GM12878 (cell line): Measurements from ENCODE around the gene PPFIA4.
"Not testable (repeated sequence)": the region's sequence is repeated elsewhere in the genome, so short reads cannot be mapped to it uniquely, and the experiment has no call there.

Experiments
- CTCF ChIP-seq, 3 experiments: IDR thresholded peaks in 2 of 3; conservative IDR thresholded peaks in 1 of 3; 2 replicates each; pipeline ENCODE4 v1.5.1; 2011; ENCODE audit warnings: low read depth in 3 of 3, low read length in 3 of 3, mild to moderate bottlenecking in 3 of 3, control low read depth in 2 of 3, moderate library complexity in 2 of 3, inconsistent platforms in 1 of 3, mixed read lengths in 1 of 3; ENCODE audit not compliant: control insufficient read depth in 2 of 3, insufficient read depth in 1 of 3; ENCODE audit errors: extremely low read depth in 1 of 3
- E2F8 ChIP-seq: fragments of 450-650 bp; IDR thresholded peaks from 2 replicates; pipeline ENCODE4 v1.6.1; 2018; ENCODE audit warnings: mild to moderate bottlenecking, low read depth, moderate library complexity; ENCODE audit not compliant: partially characterized antibody
- FOS ChIP-seq: IDR thresholded peaks from 3 replicates; pipeline ENCODE4 v1.6.1; 2011; ENCODE audit warnings: borderline replicate concordance; ENCODE audit not compliant: insufficient read length; ENCODE audit errors: extremely low read depth
- HDAC6 ChIP-seq: fragments of 200-600 bp; sonication (generic); IDR thresholded peaks from one replicate; pipeline ENCODE4 v1.8.0; 2017; ENCODE audit warnings: antibody characterized with exemption; ENCODE audit not compliant: unreplicated experiment
- PAX8 ChIP-seq: fragments of 450-650 bp; IDR thresholded peaks from 2 replicates; pipeline ENCODE4 v1.6.1; 2017; ENCODE audit warnings: mild to moderate bottlenecking, moderate library complexity
- POLR2A ChIP-seq: IDR thresholded peaks from 2 replicates; pipeline ENCODE4 v1.6.1; 2011; ENCODE audit warnings: low read depth, mild to moderate bottlenecking, low read length
- POLR2AphosphoS5 ChIP-seq: IDR thresholded peaks from 2 replicates; pipeline ENCODE4 v1.6.1; 2011; ENCODE audit warnings: mild to moderate bottlenecking, low read length, inconsistent platforms
- REST ChIP-seq: IDR thresholded peaks from 2 replicates; pipeline ENCODE4 v1.6.1; 2012; ENCODE audit warnings: mild to moderate bottlenecking, low read depth, low read length
- ZNF24 ChIP-seq: fragments of 450-650 bp; IDR thresholded peaks from 2 replicates; pipeline ENCODE4 v1.6.1; 2017; ENCODE audit warnings: antibody characterized with exemption, mild to moderate bottlenecking

GRCh38 chr1:202986120-202986519, 40.2 kb upstream of the PPFIA4 start:
- TF ChIP-seq PAX8; CTCF (IDR thresholded peaks at IDR 0.05 in 2 of 3, conservative IDR thresholded peaks at IDR 0.05 in 1 of 3; ENCODE audit: control insufficient read depth in 2 of 3, extremely low read depth in 1 of 3, insufficient read depth in 1 of 3, low read depth in 3 of 3, low read length in 3 of 3); HDAC6; E2F8; REST; POLR2AphosphoS5; POLR2A; ZNF24; FOS: not testable (repeated sequence)
